Panc1 (cell line): ENCODE data around the gene PPP1R14C.

Experiments
- CTCF ChIP-seq: fragments of 450-650 bp; IDR thresholded peaks from 2 replicates; pipeline ENCODE4 v1.5.1; 2017; ENCODE audit warnings: mild to moderate bottlenecking
- POLR2AphosphoS5 ChIP-seq: IDR thresholded peaks from 2 replicates; pipeline ENCODE4 v1.6.1; 2012; ENCODE audit warnings: mild to moderate bottlenecking, low read depth, low read length, moderate library complexity
- REST ChIP-seq, 2 experiments: IDR thresholded peaks; 2 replicates each; pipeline ENCODE4 v1.6.1; 2011 to 2012; ENCODE audit warnings: low read depth in 2 of 2, control low read depth in 1 of 2, low read length in 1 of 2, mild to moderate bottlenecking in 1 of 2, moderate library complexity in 1 of 2; ENCODE audit not compliant: insufficient read depth in 1 of 2
- SIN3A ChIP-seq: IDR thresholded peaks from 2 replicates; pipeline ENCODE4 v1.6.1; 2012; ENCODE audit warnings: low read depth, mild to moderate bottlenecking, low read length, moderate library complexity, borderline replicate concordance; ENCODE audit not compliant: insufficient read depth

GRCh38 chr6:150276937-150277742 is 134.3 kb downstream of the PPP1R14C start:
- TF ChIP-seq CTCF, result no peak
- no peak for TF ChIP-seq POLR2AphosphoS5
- TF ChIP-seq SIN3A, result no peak
- no peak for TF ChIP-seq REST (IDR thresholded peaks at IDR 0.05; ENCODE audit: insufficient read depth in 1 of 2, low read depth in 2 of 2, low read length in 1 of 2)
